NCI-H1092 (cell line): ENCODE data around the gene SHC1.
A peak's percentile ranks its signal among the peaks of the same experiment; 100 is the strongest.

Experiments
- DNase-seq: peaks from one replicate; lab custom pipeline; 2025; lab: John Stamatoyannopoulos, UW

The SHC1 gene

GRCh38 chr1:154937085-154937987, 33.2 kb downstream of the SHC1 start:
- DNase-seq: peak; percentile 92

DNA sequence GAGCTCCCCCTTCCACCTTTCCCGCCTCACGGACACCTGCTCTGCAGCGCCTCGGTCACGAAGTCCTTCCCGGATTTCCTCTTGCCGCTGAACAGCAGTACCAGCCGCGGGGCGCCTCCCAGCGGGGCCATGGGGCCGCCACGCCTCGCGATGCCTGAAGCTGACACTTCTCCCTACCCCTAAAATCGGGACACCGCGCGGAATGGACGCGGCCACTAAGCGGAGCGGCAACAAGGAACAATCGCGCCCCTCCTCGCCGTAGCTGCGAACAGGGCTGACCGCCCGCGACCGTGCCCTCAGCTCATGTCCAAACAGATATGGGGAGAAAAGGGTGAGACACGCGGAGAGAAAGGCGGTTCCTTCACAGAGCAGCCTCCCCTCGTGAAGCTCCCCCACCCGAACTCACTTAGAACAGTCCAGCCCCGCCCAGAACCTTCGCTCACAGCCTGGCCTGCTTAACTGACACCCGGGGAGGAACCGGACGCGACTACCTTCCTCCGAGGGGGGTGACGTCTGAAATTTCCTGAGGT, 33.9 kb downstream of the SHC1 start, which contains the start of gene PMVK:
Gene PMVK (minus strand): TSS at position 165 of the 530 bp plus-strand sequence. CDS start 34 bp downstream, at position 131.
- peak; percentile 95 for DNase-seq

GRCh38 chr1:154935749-154936554, 34.6 kb downstream of the SHC1 start:
- DNase-seq: no peak

GRCh38 chr1:154934358-154934948, 36.1 kb downstream of the SHC1 start:
- no peak for DNase-seq

DNA sequence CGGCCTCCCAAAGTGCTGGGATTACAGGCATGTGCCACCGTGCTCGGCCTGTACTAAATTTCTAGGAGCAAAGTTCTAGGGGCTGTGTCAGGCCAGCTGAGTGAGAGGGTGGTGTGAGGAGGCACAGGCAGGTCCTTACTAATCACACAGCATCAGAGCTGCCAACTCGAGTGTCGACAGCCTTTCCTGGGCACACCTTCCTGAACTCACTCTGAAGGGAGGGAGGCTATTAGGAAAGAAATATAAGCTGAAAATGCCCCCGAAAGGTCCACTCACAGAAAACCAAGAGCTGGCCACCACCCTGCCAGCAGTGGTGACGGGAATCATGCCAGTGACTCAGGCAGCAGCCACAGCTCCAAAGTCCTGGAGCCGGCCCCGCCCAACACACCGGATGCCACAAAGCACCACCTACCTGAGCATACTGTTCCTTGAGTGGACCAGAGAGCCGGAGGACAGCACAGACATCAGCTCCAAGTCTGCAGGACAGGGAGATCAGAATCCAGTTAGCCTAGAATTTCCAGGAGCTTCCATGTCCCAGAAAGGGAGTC, 38.5 kb downstream of the SHC1 start:
- no peak for DNase-seq

DNA sequence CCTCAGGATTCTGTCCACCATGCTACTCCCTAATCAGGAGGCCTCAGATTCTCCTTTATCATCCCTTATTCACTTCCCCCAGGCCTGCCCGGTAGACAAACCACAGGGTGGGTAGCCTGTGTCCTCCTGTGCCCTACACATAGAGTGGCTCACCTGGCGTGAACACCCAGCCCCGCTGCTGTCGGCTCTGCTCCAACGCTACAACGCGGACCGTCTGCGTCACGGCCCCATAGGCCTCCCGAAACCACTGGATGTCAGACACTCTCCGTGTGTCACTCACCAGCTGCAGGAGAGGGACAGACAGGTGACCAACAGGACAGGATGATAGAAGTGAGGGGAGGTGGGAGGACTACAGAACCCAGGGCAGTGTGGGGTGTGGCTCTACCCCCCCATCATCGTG, 44.3 kb downstream of the SHC1 start:
- DNase-seq: no peak

- DNase-seq: no peak
Observed at GRCh38 chr1:154925335-154926170, 45.0 kb downstream of the SHC1 start.

GRCh38 chr1:154923695-154924094, 46.9 kb downstream of the SHC1 start:
- no peak for DNase-seq

GRCh38 chr1:154913273-154913672, 57.3 kb downstream of the SHC1 start:
- no peak for DNase-seq

DNA sequence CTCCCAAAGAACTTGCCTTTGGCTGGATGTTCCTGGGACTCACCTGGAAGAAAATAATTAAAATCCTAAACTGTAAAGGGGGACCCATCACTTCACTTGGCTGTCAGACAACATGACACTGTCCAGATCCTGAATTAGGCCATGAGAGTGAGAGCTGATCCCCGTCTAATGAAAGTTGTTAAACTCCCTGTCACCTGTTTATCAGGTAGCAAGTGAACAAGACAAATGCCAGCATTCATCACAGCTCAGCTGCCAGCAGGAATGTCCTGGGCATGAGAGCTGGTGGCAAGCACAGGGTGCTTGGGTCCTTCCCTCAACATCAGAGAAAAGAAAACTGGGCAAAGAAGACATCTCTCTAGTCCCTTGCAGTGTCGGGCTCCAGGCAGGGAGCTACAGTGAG, 57.8 kb downstream of the SHC1 start:
- no peak for DNase-seq
